ENCODE measurements around the gene TTC3. TPM values are rescaled to one million over a fixed set of nuclear protein-coding genes. Genes with fewer than 3 reads are reported as not detected.

TTC3 gene
- total RNA-seq, 2 donors from 2014 or later = 169 to 201 TPM

DNA sequence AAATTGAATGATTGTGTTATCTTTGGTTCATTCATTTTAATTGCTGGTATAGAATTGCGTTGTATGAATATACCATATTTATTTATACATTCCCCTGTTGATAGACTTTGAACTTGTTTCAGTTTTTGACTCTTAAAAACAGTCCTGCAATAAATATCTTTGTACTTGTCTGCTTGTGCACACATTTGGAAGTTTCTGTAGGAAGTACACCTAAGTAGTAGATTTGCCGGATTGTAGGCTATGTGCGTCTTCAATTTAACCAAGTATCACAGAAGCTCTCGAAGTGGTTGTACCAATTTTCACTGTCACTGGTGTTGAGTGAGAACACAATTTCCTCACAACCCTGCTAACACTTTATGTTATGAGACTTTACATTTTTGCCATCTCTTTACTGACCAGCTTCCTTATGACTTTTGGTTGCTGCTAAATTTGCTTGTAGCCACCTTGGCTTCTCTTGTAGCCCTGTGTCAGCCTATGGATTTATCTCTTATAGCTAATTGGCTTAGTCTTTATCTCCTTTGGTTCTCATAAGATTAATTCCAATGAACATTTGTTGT, 2.2 kb downstream of the TTC3 start:
- TF ChIP-seq POLR2AphosphoS5 (IDR thresholded peaks at IDR 0.05) = no peak
- no peak for TF ChIP-seq POLR2A (IDR thresholded peaks at IDR 0.05)
- TF ChIP-seq, protein P1, sequence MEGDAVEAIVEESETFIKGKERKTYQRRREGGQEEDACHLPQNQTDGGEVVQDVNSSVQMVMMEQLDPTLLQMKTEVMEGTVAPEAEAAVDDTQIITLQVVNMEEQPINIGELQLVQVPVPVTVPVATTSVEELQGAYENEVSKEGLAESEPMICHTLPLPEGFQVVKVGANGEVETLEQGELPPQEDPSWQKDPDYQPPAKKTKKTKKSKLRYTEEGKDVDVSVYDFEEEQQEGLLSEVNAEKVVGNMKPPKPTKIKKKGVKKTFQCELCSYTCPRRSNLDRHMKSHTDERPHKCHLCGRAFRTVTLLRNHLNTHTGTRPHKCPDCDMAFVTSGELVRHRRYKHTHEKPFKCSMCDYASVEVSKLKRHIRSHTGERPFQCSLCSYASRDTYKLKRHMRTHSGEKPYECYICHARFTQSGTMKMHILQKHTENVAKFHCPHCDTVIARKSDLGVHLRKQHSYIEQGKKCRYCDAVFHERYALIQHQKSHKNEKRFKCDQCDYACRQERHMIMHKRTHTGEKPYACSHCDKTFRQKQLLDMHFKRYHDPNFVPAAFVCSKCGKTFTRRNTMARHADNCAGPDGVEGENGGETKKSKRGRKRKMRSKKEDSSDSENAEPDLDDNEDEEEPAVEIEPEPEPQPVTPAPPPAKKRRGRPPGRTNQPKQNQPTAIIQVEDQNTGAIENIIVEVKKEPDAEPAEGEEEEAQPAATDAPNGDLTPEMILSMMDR (IDR thresholded peaks at IDR 0.05) = no peak
- Histone ChIP-seq H3K4me1 (replicated peaks) (peaks cover 6% of the 10 kb centered on the region), H3K27ac (no peak overlapping the region), H3K36me3 (no peaks in the 10 kb centered on the region), H3K9me3 (no peaks in the 10 kb centered on the region), H3K27me3 (replicated peaks; ENCODE audit: insufficient read depth) (no peaks in the 10 kb centered on the region), H3K4me3 (no peak overlapping the region)
- no peak for DNase-seq (ENCODE audit: low spot score)
- 93% methylated on average over 4 of the region's 4 CpGs for WGBS
- intact Hi-C loops (cut with DNase I) = no loop called here

GRCh38 chr21:37076087-37076850, 3.2 kb downstream of the TTC3 start:
- no peak for DNase-seq (ENCODE audit: low spot score)
- Histone ChIP-seq H3K36me3 (no peaks in the 10 kb centered on the region), H3K4me3 (no peak overlapping the region), H3K27ac (no peak overlapping the region), H3K9me3 (no peaks in the 10 kb centered on the region), H3K4me1 (replicated peaks) (peaks cover 6% of the 10 kb centered on the region), H3K27me3 (replicated peaks; ENCODE audit: insufficient read depth) (no peaks in the 10 kb centered on the region)
- 95% methylated on average over 4 of the region's 4 CpGs for WGBS
- TF ChIP-seq, protein P1 (IDR thresholded peaks at IDR 0.05) = no peak
- no peak for TF ChIP-seq POLR2AphosphoS5 (IDR thresholded peaks at IDR 0.05)
- no peak for TF ChIP-seq POLR2A (IDR thresholded peaks at IDR 0.05)
- intact Hi-C loops (cut with DNase I) = no loop called here

GRCh38 chr21:37077403-37077802, 4.3 kb downstream of the TTC3 start:
- no peak for DNase-seq (ENCODE audit: low spot score)

GRCh38 chr21:37079211-37079824, 6.3 kb downstream of the TTC3 start:
- Histone ChIP-seq H3K9me3 (no peaks in the 10 kb centered on the region), H3K4me3 (no peak overlapping the region), H3K36me3 (no peaks in the 10 kb centered on the region), H3K4me1 (replicated peaks) (peaks cover 7% of the 10 kb centered on the region), H3K27ac (no peak overlapping the region), H3K27me3 (replicated peaks; ENCODE audit: insufficient read depth) (no peaks in the 10 kb centered on the region)
- TF ChIP-seq POLR2AphosphoS5 (IDR thresholded peaks at IDR 0.05) (no peak), POLR2A (IDR thresholded peaks at IDR 0.05) (no peak)
- TF ChIP-seq, protein P1 (IDR thresholded peaks at IDR 0.05) = no peak
- no peak for DNase-seq (ENCODE audit: low spot score)
- WGBS = 81% methylated on average over 6 of the region's 6 CpGs
- intact Hi-C loops (cut with DNase I) = no loop called here

More at GRCh38 chr21:37077403-37077802, 4.3 kb downstream of the TTC3 start:
- intact Hi-C loops (cut with DNase I) = no loop called here
- Histone ChIP-seq H3K27me3 (replicated peaks; ENCODE audit: insufficient read depth) (no peaks in the 10 kb centered on the region), H3K9me3 (no peaks in the 10 kb centered on the region), H3K4me1 (replicated peaks) (no peaks in the 10 kb centered on the region), H3K4me3 (no peak overlapping the region), H3K27ac (no peak overlapping the region), H3K36me3 (no peaks in the 10 kb centered on the region)
- WGBS = 86% methylated on average over 1 of the region's 1 CpG
- TF ChIP-seq, protein P1 (IDR thresholded peaks at IDR 0.05) = no peak
- TF ChIP-seq POLR2AphosphoS5 (IDR thresholded peaks at IDR 0.05) (no peak), POLR2A (IDR thresholded peaks at IDR 0.05) (no peak)

All from prostate gland (tissue), 2 donors.